Measurements from ENCODE around the gene HEPHL1.

HEPHL1 gene

DNA sequence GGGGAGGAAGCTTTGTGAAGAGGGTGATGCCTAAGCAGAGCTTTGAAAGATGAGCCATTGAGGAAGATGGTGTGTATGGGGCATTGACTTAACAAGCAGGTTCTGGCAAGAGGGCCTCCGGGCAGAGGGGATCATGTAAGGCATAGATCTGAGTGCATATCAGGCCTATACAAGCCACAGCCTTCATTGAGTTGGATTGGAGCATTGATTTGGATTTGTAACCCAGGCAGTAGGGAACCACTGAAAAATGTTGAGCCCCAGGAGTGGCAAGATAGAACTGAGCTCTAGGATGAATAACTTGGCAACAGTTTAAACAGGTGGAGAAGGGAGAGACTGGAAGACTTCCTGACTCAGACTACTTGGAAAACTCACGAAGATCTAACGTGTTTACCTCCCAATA, 128.9 kb downstream of the HEPHL1 start:
- Histone ChIP-seq H3K9me3 (replicated peaks; ENCODE audit: insufficient read depth, low read length) (no peaks in the 10 kb centered on the region), H3K4me3 (ENCODE audit: low read length) (no peak overlapping the region), H3F3A (ENCODE audit: insufficient read depth, low read length) (no peaks in the 10 kb centered on the region), H3K9me2 (replicated peaks; ENCODE audit: insufficient read depth, low read length) (no peaks in the 10 kb centered on the region), H2AFZ (ENCODE audit: low read length) (no peak overlapping the region), H3K4me1 (ENCODE audit: low read length) (no peaks in the 10 kb centered on the region), H3K27ac (ENCODE audit: low read length) (no peak overlapping the region), H3K79me2 (ENCODE audit: low read length) (peaks cover 65% of the 10 kb centered on the region), H3K36me3 (replicated peaks; ENCODE audit: insufficient read depth, low read length) (no peaks in the 10 kb centered on the region), H3K27me3 (replicated peaks; ENCODE audit: insufficient read depth, low read length) (no peaks in the 10 kb centered on the region), H3K4me2 (ENCODE audit: low read depth, low read length) (no peak overlapping the region), H4K20me1 (ENCODE audit: insufficient read depth, low read length) (no peaks in the 10 kb centered on the region), H3K9ac (ENCODE audit: low read length) (no peak overlapping the region)
- TF ChIP-seq CTCF (IDR thresholded peaks at IDR 0.05; ENCODE audit: low read length) (no peak), EZH2phosphoT487 (IDR thresholded peaks at IDR 0.05; ENCODE audit: low read length) (no peak), EZH2 (optimal IDR thresholded peaks at IDR 0.05; ENCODE audit: low read depth, low read length) (no peak)
- DNase-seq: no peak

GRCh38 chr11:94150704-94151685, 129.8 kb downstream of the HEPHL1 start:
- Histone ChIP-seq H3K27ac (ENCODE audit: low read length) (no peak overlapping the region), H4K20me1 (ENCODE audit: insufficient read depth, low read length) (no peaks in the 10 kb centered on the region), H3K9me2 (replicated peaks; ENCODE audit: insufficient read depth, low read length) (no peaks in the 10 kb centered on the region), H3K36me3 (replicated peaks; ENCODE audit: insufficient read depth, low read length) (no peaks in the 10 kb centered on the region), H3K4me2 (ENCODE audit: low read depth, low read length) (no peak overlapping the region), H3F3A (ENCODE audit: insufficient read depth, low read length) (0 out of 2 replicates have a peak, but pooled peaks cover 3% of the 10 kb centered on the region), H3K27me3 (replicated peaks; ENCODE audit: insufficient read depth, low read length) (no peaks in the 10 kb centered on the region), H2AFZ (ENCODE audit: low read length) (no peak overlapping the region), H3K9ac (ENCODE audit: low read length) (no peak overlapping the region), H3K4me1 (ENCODE audit: low read length) (no peaks in the 10 kb centered on the region), H3K9me3 (replicated peaks; ENCODE audit: insufficient read depth, low read length) (no peaks in the 10 kb centered on the region), H3K4me3 (ENCODE audit: low read length) (no peak overlapping the region), H3K79me2 (ENCODE audit: low read length) (peaks cover 58% of the 10 kb centered on the region)
- DNase-seq: no peak
- no peak for TF ChIP-seq EZH2 (optimal IDR thresholded peaks at IDR 0.05; ENCODE audit: low read depth, low read length)
- TF ChIP-seq EZH2phosphoT487 (IDR thresholded peaks at IDR 0.05; ENCODE audit: low read length): no peak
- no peak for TF ChIP-seq CTCF (IDR thresholded peaks at IDR 0.05; ENCODE audit: low read length)

DNA sequence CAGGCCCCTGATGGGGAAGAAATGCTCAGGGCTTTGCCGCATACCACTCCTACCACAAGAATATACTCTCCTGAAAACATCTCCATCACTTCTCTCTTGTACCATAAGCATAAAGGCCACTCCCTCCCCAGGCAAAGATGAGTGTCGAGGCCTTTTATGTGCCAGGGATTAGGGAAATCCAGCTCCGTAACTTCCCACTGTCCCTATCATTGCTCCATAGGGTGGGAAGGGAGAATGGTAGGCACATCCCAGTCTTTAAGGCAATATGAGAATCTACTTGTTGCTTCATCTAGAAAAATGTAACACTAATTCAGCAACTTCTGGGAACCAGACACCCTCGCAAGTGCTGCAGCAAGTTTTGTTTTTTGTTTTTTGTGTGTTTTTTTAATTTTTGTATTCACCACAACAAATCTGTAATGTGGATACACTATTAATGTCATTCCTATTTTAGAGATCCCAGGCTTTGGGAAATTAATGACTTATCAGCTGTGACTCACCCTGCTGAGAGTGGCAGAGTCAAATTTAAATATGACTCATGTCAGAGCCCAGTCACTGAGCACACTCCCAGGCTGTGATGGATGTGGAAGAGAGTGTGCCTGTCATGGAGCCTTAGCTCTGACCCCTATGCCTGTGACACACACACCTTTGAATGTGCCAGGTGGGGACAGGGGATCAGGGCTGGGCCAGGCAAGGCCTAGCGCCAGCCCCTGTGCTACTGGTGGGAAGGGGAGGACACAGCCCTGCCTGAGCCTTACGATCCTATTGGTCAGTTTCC, 130.9 kb downstream of the HEPHL1 start:
- H3K79me2 ChIP-seq (ENCODE audit: low read length): peaks cover 54% of the 10 kb centered on the region
- no peak overlapping the region for H3K4me2 ChIP-seq (ENCODE audit: low read depth, low read length)
- no peaks in the 10 kb centered on the region for H3K36me3 ChIP-seq (replicated peaks; ENCODE audit: insufficient read depth, low read length)
- DNase-seq: no peak
- H4K20me1 ChIP-seq (ENCODE audit: insufficient read depth, low read length): no peaks in the 10 kb centered on the region
- H3F3A ChIP-seq (ENCODE audit: insufficient read depth, low read length): 0 out of 2 replicates have a peak, but pooled peaks cover 3% of the 10 kb centered on the region
- H3K4me3 ChIP-seq (ENCODE audit: low read length): no peak overlapping the region
- TF ChIP-seq CTCF (IDR thresholded peaks at IDR 0.05; ENCODE audit: low read length) (no peak), EZH2phosphoT487 (IDR thresholded peaks at IDR 0.05; ENCODE audit: low read length) (no peak), EZH2 (optimal IDR thresholded peaks at IDR 0.05; ENCODE audit: low read depth, low read length) (no peak)
- no peaks in the 10 kb centered on the region for H3K27me3 ChIP-seq (replicated peaks; ENCODE audit: insufficient read depth, low read length)
- no peaks in the 10 kb centered on the region for H3K9me2 ChIP-seq (replicated peaks; ENCODE audit: insufficient read depth, low read length)
- H3K9me3 ChIP-seq (replicated peaks; ENCODE audit: insufficient read depth, low read length): no peaks in the 10 kb centered on the region
- H2AFZ ChIP-seq (ENCODE audit: low read length): no peak overlapping the region
- H3K9ac ChIP-seq (ENCODE audit: low read length): no peak overlapping the region
- no peak overlapping the region for H3K27ac ChIP-seq (ENCODE audit: low read length)
- no peaks in the 10 kb centered on the region for H3K4me1 ChIP-seq (ENCODE audit: low read length)
